ENCODE data around the gene PLEKHA5.

Gene PLEKHA5

DNA sequence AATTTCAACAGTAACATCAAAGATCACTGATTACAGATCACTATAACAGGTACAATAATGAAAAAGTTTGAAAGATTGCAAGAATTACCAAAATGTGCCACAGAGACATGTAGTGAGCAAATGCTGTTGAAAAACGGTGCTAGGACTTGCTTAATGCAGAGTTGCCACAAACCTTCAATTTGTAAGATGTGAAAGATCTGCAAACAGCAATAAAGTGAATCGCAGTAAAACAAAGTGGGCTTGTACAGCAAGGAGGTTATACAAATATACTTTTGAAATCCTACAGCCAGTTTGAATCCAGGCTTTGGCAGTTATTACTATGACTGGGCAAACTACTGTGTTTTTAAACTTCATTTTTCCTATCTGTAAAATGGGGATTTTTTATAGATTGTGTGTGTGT, 1.0 kb upstream of the PLEKHA5 start:
- DNase-seq (ENCODE audit: low read depth) = no peak

- DNase-seq (ENCODE audit: low read depth) = no peak
These were observed 429 bp upstream of the PLEKHA5 start for GRCh38 chr12:19129122-19129485.

GRCh38 chr12:19130224-19131024, 891 bp downstream of the PLEKHA5 start:
- peak; percentile 8 for DNase-seq (ENCODE audit: low read depth)

DNA sequence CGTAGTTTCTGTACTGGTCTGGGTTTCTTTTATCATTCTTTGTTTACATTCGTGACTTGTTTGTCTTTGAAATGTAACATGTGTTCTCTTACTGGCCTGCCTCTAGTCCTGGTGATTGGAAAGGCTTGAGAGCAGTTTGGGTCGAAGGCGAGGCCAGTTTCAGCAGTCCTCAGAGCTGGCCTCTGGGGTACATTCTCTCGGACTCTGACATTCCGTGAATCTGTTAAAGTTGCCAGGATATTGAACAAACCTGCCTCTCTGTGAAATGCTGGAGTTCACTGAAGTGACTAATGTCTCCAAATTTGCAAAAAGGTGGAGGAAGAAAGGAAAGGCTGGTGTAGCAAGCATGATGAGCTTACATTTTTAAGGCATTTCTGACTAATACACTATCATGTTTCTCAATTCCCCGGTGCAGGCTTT, 1.5 kb downstream of the PLEKHA5 start:
- no peak for DNase-seq (ENCODE audit: low read depth)

GRCh38 chr12:19138551-19138950, 9.0 kb downstream of the PLEKHA5 start:
- DNase-seq (ENCODE audit: low read depth) = no peak

- no peak for DNase-seq (ENCODE audit: low read depth)
These were observed 9.4 kb downstream of the PLEKHA5 start for GRCh38 chr12:19138956-19139355.

DNA sequence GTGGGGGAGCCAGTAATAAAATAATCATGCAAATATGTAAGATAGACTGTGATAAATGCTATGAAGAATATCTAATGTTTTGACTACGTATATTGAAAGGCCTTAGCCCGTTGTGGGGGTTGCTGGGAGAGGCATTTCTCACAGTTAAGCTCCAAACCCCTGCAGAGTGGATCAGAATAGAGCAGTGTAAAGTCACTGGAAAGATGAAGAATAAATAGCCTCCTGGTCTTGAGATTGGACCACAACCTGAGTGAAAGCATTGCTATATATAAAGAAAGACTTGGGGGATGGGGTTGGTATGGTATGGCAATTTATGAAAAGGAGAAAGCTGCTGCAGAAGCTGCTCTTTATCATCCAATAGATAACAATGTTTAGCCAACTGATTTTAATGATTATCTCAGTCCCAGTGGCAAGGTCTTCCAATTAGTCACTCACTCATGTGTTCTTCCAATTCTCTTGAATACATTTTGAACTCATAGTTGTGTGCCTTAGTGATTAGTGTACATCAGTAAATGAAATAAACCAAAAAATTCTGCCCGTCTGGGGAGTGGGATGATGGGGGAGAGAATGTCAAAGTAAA, 10.2 kb downstream of the PLEKHA5 start:
- no peak for DNase-seq (ENCODE audit: low read depth)

DNA sequence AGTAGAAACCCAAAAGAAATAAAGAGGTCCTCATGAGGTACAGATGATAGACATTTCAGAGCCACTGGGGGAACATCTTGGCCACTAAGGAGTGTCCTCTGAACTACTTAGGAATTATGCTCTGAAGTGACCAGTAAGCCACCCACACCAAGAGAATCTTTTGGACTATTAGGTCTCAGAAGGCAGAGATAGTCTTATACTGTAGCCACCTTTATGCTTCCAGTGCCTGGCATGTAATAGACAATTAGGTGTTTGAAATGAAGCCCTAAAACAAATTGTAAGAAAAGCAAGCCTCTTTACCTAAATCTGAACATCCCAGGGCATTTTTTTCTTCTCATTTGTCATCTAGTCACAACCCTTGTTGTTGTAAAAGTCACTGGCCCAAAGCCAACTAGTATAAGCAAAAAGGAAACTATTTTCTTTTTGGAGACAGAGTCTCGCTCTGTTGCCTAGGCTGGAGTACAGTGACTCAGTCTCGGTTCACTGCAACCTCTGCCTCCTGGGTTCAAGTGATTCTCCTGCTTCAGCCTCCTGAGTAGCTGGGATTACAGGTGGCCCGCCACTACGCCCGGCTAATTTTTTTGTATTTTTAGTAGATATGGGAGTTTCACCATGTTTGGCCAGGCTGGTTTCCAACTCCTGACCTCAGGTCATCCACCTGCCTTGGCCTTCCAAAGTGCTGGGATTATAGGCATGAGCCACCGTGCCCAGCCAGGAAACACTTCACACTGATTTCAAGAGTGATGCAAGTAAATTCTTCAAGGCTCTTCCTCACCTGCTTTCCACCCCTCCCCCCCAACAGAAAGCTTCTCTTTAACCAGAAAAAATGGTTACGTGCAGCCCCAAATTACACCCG, 11.1 kb downstream of the PLEKHA5 start:
- DNase-seq (ENCODE audit: low read depth) = no peak

DNA sequence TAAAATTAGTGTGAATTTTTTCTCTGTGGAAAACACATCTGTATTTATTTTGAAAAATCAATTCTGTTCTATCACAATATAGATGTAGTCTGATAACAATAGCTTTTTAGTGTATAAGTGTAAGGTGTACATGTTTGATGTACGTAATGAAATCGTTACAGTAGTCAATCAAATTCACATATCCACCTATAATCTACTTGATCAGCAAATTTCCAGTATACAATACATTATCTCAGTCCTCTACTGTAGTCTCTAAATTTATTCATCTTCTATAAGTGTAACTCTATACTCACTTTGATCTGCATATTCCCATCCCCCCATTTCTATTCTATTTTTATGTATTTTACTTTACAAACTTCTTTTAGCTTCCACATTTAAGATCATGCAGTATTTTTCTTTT, 13.0 kb downstream of the PLEKHA5 start:
- no peak for DNase-seq (ENCODE audit: low read depth)

- no peak for DNase-seq (ENCODE audit: low read depth)
These were observed 14.8 kb downstream of the PLEKHA5 start for GRCh38 chr12:19144287-19144686.

DNA sequence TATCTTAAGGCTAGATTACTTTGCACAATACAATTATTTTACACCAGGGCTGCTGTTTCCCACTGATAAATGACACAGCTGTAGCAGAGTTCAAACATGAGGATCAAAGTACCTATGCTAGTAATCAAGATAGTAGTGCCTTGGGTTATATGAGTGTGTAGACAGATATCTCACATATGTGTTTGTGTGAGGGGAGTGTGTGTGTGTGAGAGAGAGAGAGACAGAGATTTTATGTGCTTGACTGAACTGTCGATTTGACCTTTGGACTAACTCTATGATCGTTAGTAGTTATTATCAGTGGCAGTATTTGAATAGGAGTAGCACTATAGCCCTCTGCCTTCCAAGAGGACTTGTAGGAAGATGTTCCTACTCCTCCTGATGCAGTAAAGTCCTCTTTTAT, 15.5 kb downstream of the PLEKHA5 start:
- no peak for DNase-seq (ENCODE audit: low read depth)

DNA sequence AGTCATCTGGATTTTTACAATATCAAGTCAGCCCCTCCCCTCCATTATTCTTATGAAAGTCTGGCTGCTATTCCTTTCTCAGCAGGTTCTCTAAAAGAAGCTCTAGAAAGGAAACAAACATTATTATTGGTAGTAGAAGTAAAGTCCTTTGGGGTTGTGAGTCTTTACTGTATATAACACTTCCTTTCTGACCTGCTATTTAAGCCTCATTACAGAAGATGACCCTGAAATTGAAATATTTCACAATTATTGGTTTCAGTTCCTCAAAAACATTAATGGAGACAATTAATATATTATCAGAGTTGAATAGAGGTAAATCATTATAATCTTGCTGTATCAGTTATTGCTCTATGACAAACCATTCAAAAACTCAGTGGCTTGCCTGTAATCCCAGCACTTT, 19.3 kb downstream of the PLEKHA5 start:
- DNase-seq (ENCODE audit: low read depth) = no peak

DNA sequence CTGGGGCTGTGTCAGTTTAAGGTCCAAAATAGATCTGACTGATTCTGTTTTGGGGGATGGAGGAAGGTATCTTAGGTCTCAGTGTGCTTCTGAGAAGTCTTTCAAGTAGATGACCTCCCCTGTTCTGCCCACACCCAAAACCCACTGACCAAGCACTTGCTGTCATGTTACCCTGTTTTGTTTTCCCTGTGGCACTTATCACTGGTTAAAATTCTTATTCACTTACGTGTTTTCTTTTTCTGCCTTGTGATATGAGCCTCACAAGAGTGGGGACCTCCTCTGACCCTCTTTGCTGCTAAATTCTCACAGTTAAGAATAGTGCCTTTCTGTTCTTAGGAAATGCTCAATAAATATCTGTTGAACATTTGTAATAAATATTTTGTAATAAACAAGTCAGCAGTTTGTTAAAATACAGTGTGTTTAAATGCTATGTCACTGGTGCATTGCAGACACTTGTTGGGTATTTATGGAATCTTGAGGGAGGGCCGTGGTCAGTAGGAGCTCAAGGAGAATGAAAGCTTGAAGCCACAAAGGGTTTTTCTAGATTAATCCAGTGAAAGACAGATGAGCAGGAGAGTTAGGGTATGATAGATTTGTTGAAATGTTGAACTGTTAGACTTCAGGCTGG, 20.9 kb downstream of the PLEKHA5 start:
- DNase-seq (ENCODE audit: low read depth) = no peak

GRCh38 chr12:19151298-19151697, 21.8 kb downstream of the PLEKHA5 start:
- DNase-seq (ENCODE audit: low read depth) = no peak

- no peak for DNase-seq (ENCODE audit: low read depth)
These were observed 23.9 kb downstream of the PLEKHA5 start for GRCh38 chr12:19153396-19153795.

- no peak for DNase-seq (ENCODE audit: low read depth)
These were observed 25.2 kb downstream of the PLEKHA5 start for GRCh38 chr12:19154686-19155085.

- DNase-seq (ENCODE audit: low read depth) = no peak
These were observed 26.6 kb downstream of the PLEKHA5 start for GRCh38 chr12:19155981-19156734.

- no peak for DNase-seq (ENCODE audit: low read depth)
These were observed 29.4 kb downstream of the PLEKHA5 start for GRCh38 chr12:19158923-19159322.

DNA sequence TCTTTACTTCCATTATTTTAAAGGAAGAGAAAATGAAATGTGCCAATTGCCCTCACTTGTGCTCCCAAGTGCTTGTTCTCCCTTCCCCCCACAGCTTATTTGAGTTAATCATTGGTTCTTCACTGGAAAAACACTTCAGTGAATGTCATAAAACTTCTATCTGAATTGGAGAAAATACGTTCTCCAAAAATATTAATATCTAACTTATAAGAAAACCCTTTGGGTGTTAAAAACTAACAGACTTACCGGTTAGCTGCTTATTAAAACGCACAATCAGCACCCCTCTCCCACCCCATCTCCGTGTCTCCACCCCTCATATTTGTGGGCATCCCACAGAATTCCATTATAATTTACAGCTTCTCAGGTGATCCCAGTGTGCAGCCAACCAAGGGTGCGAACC, 31.7 kb downstream of the PLEKHA5 start:
- no peak for DNase-seq (ENCODE audit: low read depth)

- DNase-seq (ENCODE audit: low read depth) = no peak
These were observed 35.9 kb downstream of the PLEKHA5 start for GRCh38 chr12:19165451-19165850.

- DNase-seq (ENCODE audit: low read depth) = no peak
These were observed 36.9 kb downstream of the PLEKHA5 start for GRCh38 chr12:19166387-19166786.

GRCh38 chr12:19166956-19167355, 37.4 kb downstream of the PLEKHA5 start:
- no peak for DNase-seq (ENCODE audit: low read depth)

Data from T-helper 22 cell (primary cell).